ENCODE data around the gene TMEM131L.
"Not testable (repeated sequence)": the region's sequence is repeated elsewhere in the genome, so short reads cannot be mapped to it uniquely, and the experiment has no call there.

Gene TMEM131L

GRCh38 chr4:153543351-153543750 is 77.2 kb downstream of the TMEM131L start:
- no peak for DNase-seq

DNA sequence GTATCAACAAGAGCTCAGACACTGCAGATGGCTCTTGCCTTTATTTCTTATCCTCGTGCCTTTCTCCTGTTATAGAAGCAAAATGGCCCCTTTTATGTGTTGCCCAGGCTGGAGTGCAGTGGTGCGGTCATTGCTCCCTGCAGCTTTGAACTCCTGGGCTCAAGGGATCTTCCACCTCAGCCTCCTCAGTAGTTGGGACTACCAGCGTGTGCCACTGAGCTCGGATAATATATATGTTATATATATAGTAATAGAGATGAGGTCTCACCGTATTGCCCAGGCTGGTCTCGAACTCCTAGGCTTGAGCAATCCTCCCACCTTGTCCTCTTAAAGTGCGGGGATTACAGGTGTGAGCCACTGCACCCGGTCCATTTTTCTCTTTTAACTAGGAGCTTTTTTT is 79.7 kb downstream of the TMEM131L start:
- no peak for DNase-seq

- DNase-seq = no peak
Observed at GRCh38 chr4:153546280-153546679, 80.1 kb downstream of the TMEM131L start.

- no peak for DNase-seq
Observed at GRCh38 chr4:153547520-153547919, 81.4 kb downstream of the TMEM131L start.

DNA sequence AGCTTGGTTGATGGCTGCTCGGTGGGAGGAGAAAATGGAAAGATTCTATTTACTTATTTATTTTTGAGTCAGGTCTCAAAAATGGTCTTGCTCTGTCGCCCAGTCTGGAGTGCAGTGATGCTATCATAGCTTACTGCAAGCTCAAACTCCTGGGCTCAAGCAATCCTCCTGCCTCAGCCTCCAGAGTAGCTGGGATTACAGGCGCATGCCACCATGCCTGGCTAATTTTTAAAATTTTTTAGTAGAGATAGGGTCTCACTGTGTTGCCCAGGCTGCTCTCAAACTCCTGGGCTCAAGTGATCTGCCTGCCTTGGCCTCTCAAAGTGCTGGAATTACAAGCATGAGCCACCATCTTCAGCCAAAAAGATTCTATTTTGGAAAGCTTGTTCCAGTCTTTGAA is 82.7 kb downstream of the TMEM131L start:
- not testable (repeated sequence) for DNase-seq

DNA sequence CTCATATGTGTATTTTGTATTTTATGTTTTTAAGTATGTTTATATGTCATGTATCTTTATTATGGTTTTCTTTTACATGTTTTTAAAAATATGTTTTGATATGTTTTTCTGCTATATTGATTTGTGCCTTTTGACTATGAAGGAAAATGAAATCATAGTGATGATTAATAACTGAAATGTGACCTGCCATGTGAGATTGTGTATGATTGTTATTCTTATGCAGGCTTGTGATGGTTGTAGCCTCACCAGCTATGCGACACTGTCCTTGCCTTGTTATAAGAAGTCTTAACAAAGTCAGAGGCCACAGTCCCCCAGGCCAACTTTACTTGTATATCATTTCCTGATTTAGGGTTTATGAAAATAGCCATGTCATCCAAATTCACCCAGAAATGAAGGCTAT is 83.2 kb downstream of the TMEM131L start:
- peak; percentile 17 for DNase-seq

DNA sequence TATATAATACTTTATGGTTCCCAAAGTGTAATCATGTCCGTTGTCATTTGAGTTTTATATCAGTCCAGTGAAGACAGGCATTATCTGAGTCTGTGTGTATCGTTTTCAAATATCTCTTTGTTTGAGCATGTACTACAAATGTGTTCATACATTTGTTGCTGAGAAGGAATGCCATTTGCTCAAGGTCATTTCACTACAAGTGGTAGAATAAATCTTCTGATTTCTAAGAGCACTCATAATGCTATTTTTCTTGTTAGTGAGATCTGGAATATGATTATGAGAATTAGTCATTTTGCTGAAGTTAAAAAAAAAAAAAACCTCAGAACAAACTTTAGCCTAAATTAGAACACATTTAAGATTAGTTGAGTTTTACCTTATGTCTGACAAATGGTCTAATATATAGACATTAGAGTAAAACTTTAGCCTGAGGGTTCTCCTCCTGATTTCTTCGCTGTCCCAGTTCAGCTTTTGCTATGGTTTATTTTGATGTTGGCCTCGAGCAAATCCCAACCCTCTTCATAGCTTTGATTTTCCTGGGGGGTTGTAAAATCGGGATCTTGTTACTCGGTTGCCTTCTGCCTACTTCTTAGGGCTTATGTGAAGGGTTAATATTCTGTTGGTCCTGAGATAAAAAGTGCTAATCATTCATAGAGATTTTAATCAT is 87.1 kb downstream of the TMEM131L start:
- DNase-seq = no peak

DNA sequence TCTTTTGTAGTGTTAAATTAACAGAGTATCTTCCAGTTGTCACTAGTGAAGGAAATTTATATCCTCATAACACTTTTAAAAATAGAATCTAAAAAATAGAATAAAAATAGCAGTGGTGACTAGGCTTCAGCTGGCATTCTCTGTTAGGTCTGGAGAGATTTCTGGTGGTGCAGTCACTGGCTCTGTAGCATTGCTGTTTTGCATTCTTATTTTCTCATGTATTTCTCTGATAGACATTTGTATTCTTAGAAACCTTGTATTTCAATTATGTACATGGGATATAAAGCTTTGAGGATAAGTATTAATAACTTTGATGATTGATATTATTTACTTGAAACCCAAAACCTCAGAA is 87.6 kb downstream of the TMEM131L start:
- no peak for DNase-seq

DNA sequence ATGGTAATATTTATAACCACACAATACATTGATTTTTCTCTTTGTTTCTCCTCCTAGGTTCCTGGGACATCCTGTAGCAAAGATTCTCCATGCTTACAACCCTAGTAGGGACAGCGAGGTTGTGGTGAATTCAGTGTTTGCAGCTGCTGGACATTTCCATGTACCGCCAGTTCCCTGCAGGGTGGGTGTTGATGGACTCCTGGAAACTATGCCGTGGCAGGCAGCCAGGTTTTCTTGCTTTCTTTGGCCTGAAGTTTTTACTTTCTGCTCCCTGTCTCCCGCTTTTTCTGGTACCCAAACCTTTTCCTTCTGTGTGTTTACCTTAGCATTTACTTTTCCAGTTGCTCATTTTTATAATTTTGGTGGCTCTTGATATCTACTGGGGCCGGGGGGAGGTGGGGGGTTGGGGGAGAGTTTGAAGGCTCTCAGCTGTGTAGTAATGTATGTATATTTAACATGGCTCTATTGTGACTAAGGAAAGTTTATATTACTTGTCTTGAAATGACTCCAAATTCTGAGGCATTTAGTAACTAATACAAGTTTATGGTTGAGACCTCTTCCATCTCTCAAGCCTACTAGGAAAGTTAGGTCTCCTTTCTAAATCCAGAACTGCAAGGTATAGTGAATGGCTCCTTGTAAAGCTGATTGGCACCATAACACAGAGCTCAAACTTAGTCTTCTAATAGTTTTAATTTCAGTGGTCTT is 89.7 kb downstream of the TMEM131L start:
- DNase-seq = no peak

DNA sequence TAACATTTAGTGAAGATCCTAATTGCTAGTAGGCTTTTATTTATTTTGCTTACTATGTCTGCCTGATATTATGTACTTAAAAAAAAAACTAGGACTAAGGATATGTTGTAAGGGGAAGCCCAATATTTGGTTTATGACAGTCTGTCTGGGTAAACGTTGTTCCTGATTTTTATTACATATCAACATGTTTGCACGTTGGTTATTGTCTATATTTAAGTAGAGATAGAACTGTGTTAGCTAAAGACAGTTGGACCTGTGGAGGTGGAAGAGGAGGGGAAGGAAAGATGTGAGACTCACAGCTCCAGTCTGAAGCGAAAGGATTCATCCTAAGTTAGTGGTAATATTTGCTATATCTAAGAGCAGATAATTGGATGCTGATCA is 90.3 kb downstream of the TMEM131L start:
- DNase-seq = no peak

- peak; percentile 51 for DNase-seq
Observed at GRCh38 chr4:153560908-153561307, 94.7 kb downstream of the TMEM131L start.

- no peak for DNase-seq
Observed at GRCh38 chr4:153564630-153565525, 98.7 kb downstream of the TMEM131L start.

DNA sequence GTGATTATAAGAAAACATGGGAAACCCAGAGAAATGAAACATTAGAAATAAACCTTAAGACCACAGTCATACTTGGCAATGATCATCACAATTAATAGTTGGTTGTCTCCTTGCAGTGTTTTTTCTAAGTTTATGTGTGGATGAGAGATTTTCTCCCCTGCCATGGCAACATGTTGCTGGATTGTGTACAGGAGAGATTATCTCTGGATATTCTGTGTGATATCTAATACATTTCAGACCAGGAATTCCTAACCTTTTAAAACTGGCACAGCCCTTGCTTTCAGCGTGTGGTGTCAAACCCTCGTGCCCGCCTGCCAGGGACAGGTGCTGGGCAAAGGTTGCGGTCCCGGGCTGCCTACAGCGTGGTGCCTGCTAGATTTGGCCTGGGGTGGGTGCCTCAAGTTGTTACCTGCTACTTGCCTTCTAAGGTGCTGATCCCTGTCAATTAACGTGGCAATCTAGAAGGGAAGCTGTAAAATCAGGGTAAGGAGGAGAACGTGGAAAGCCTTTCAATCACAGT is 100.5 kb downstream of the TMEM131L start:
- no peak for DNase-seq

DNA sequence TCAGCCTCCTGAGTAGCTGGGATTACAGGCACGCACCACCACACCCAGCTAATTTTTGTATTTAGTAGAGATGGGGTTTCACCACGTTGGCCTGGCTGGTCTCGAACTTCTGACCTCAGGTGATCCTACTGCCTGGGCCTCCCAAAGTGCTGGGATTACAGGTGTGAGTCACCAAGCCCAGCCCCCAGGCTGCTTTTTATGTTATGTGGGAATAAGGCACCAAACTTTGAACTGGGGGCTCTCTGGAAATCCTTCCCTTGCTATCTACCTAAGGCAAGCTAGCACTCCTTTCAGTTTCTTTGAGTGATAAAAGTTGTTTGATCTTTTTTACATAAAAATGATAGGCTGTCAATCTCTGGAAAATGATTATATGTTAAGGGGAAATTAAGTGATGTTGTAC is 101.5 kb downstream of the TMEM131L start:
- DNase-seq = not testable (repeated sequence)

- DNase-seq = no peak
Observed at GRCh38 chr4:153570228-153570973, 104.2 kb downstream of the TMEM131L start.

DNA sequence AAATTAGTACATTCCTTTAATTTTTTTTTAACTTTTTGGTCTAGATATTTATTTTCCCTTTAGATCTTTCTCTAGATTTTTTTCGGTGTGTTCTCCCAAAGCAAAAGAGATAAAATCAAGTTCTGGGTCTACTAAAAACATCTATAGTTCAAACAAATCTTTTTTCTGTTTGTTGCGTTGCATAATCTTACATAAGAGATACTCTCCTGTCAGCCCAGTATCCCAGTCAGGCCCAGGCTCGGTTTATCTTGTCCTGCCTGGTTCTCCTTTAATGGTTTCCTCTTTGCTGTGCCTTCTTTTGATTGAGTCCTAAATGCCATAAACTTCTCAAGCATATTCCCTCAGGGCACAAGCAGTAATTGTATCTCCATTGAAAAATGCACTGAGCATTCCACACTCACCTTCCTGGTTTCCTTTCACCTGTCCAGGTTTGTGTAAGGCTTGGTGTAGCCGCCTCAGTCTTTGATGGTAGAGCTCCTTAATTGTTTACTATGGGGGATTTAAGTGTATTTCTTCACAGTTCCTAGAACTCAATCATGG is 104.9 kb downstream of the TMEM131L start:
- DNase-seq = no peak

DNA sequence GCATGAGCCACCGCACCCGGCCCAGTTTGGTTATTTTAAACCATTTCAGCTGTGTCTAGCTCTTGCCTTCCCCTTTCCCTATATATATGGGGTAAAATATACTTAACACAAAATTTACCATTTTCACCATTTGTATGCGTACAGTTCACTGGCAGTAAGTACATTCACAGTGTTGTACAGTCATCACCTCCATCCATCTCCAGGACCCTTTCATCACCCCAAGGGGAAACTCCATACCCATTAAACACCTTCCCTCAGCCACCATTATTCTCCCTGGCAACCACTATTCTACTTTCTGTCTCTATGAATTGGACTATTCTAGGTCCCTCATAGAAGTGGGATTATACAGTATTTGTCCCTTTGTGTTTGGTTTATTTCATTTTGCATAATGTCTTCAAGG is 106.4 kb downstream of the TMEM131L start:
- DNase-seq = no peak

GRCh38 chr4:153573221-153573620 is 107.1 kb downstream of the TMEM131L start:
- DNase-seq = no peak

DNA sequence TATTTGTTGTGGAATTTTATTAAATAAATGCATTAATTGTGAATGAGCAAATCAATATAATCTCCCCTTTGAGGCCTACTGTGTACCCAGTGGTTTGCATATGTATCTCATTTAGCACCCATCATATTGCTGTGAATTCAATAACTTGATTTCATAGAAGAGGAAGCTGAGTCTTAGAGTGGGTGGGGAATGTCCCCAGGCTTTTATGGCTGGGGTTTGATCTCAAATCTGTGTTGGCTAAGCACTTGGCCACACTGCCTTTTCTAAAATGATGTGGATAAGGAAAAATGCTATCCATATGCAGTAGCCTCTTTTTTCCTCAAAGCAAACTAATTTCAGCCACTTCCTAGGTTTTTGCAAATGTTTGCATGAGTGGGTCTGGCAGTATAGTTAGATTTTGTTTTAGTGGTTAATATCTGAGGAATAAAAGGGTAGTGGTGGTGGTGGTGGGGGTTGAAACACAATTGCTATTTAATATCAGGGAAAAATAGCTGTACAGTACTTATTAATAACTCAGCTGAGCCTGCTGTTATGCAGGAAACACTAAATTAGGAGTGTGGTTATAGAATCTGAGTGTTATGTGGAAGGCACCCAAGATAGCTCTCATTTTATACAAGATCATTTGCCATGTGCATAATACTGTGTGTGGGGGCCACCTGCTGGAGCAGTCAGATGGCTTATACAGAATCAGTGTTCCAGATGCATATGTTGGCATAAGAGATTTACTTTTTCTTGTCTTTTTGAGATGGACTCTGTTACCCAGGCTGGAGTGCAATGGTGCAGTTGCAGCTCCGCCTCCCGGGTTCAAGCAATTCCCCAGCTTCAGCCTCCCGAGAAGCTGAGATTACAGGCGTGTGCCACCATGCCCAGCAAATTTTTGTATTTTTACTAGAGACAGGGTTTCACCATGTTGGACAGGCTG is 108.0 kb downstream of the TMEM131L start:
- DNase-seq = peak; percentile 81

DNA sequence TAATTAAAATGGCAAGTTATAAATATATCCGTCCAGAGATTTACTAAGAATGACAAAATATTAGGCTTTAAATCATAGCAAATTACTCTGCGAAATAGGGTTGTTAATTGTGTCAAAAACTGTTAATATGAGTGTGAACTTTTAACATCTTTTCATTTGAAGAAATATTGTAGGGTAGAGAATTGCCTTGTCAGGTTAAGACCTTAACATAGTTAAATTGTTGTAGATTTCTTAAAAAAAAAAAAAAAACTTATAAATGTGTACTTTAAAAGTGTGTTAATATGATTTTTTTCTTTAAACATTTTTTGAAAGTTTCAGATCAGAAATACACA is 110.2 kb downstream of the TMEM131L start:
- DNase-seq = no peak

DNA sequence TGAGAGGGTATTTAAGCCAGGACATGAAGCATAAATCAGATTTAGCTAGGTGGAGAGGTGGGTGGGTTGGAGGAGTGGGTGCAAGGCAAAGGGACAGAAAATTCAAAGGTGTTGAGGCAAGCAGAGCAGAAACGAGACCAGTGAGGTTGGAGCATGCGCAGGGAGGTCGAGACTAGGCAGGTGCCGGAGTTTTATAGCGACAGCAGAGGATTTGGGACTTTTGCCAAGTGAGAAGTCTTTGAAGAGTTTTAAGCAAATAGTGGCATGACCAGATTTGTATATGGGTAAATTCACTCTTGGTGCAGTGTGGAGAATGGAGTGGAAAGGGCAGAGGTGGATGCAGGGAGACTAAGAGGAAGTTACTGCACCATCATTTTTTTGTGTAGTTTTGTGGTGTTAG is 110.9 kb downstream of the TMEM131L start:
- no peak for DNase-seq

GRCh38 chr4:153579410-153579809 is 113.2 kb downstream of the TMEM131L start:
- no peak for DNase-seq
